ENCODE measurements around the gene FBXW4. TPM values are rescaled to one million over a fixed set of nuclear protein-coding genes. Genes with fewer than 3 reads are reported as not detected.

Gene FBXW4
- total RNA-seq, 2 experiments from 2014 or later, result 43.1 to 60.9 TPM

DNA sequence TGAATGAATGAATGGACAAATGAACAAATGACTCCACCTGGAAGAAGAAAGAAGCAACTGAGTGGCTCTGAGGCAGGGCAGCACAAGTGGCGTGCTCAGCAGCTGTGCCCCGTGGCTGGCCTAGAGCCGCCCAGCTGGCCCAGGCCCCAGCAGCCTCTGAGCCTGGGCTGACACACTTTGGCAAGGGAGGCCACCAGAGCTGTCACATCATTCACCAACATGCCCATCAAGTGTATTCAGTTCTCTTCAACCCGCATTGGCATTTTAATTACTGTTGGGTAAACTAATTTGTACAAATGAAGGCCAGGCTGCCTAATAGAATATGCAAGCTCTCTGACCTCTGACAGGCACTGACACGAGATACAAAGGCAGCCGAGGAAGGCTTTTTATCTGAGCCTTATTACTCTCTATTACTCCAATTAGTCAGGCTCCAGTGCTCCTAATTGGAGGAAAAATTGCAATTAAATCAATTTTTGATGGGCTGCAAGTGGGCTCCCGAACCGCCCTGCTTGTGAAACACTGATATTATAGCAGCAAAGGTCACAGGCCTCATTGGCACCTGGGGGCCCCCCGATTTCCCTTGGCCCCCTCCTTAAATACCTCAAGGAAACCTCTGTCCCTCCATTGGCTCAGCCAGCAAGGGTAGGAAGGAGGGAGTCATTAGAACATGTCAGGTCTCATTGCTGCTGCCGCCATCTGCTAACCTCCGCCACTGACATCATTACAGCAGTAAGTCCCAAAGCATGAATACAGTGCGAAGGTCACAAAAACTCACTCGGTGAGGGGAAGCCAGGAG is 64.9 kb downstream of the FBXW4 start:
- CTCF ChIA-PET (ENCODE audit: unreplicated experiment), result no interaction called here

DNA sequence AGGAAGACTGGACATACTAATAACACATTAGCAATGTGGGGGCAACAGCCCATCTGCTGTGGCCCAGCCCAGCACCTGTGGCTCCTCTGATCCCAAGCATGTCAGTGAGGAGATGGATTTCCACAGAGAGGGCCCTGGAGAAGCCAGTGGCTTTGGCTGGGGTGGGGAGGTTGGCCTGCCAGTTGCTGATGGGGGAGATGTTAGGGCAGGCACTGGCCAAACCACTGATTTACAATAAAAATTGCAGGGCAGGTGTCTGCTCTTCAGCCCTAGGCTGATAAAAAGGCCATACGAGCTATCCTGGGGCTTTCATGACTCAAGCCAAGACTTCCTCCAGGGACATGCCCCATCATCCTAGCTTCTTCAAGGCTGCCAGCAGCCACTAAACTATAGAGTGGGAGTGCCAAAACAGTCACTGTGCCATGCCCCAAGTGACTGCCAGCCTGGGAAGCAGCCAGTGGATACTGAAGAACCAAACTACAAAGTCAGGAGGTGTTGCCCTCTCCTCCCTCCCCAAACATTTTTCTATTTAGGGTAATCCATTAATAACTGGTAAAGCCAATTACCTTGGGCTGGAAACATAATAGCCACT is 69.1 kb downstream of the FBXW4 start:
- Histone ChIP-seq H3K9me2 (ENCODE audit: insufficient read depth, low read length) (no peaks in the 10 kb centered on the region), H2AFZ (ENCODE audit: low read length) (no peak overlapping the region), H3K4me1 (ENCODE audit: insufficient read depth, low read length, poor library complexity, severe bottlenecking) (peaks cover 15% of the 10 kb centered on the region), H3K36me3 (ENCODE audit: insufficient read depth, low read length) (peaks cover 34% of the 10 kb centered on the region), H3K9me3 (ENCODE audit: low read length) (no peaks in the 10 kb centered on the region), H3K79me2 (ENCODE audit: insufficient read depth, low read depth, low read length) (no peaks in the 10 kb centered on the region), H3K27ac (ENCODE audit: low read depth, low read length, poor library complexity, severe bottlenecking) (no peak overlapping the region), H3K4me3 (ENCODE audit: low read depth, low read length, poor library complexity, severe bottlenecking) (no peak overlapping the region), H3K4me2 (ENCODE audit: low read length) (no peak overlapping the region), H4K20me1 (ENCODE audit: insufficient read depth, low read length) (no peaks in the 10 kb centered on the region)
- no peak for TF ChIP-seq EZH2phosphoT487 (IDR thresholded peaks at IDR 0.05; ENCODE audit: borderline replicate concordance, low read depth, low read length)
- TF ChIP-seq, protein P1, sequence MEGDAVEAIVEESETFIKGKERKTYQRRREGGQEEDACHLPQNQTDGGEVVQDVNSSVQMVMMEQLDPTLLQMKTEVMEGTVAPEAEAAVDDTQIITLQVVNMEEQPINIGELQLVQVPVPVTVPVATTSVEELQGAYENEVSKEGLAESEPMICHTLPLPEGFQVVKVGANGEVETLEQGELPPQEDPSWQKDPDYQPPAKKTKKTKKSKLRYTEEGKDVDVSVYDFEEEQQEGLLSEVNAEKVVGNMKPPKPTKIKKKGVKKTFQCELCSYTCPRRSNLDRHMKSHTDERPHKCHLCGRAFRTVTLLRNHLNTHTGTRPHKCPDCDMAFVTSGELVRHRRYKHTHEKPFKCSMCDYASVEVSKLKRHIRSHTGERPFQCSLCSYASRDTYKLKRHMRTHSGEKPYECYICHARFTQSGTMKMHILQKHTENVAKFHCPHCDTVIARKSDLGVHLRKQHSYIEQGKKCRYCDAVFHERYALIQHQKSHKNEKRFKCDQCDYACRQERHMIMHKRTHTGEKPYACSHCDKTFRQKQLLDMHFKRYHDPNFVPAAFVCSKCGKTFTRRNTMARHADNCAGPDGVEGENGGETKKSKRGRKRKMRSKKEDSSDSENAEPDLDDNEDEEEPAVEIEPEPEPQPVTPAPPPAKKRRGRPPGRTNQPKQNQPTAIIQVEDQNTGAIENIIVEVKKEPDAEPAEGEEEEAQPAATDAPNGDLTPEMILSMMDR (conservative IDR thresholded peaks at IDR 0.05; ENCODE audit: low read length), result no peak
- ChIA-PET CTCF (ENCODE audit: unreplicated experiment) (interaction anchor here (0.5 kb wide), 1 partner anchor 201 kb away, joined by 3 read pairs; no protein-coding TSS in a partner anchor), POLR2A (interaction anchor here (0.6 kb wide), 1 partner anchor 309 kb away, joined by 3 read pairs; no protein-coding TSS in a partner anchor)
- intact Hi-C loops (cut with micrococcal nuclease; ENCODE audit: unreplicated experiment), result no loop called here
- no TSS peak for BruUV-seq (replicated peaks)
- DNase-seq (ENCODE audit: low spot score), result no peak

More for the DNA sequence above, 64.9 kb downstream of the FBXW4 start:
- H3K27ac ChIP-seq (ENCODE audit: low read depth, low read length, poor library complexity, severe bottlenecking), result no peak overlapping the region
- peaks cover 7% of the 10 kb centered on the region; the same call in 1 of the 2 replicates for H3K36me3 ChIP-seq (ENCODE audit: insufficient read depth, low read length)
- no peak for TF ChIP-seq EZH2phosphoT487 (IDR thresholded peaks at IDR 0.05; ENCODE audit: borderline replicate concordance, low read depth, low read length)
- TF ChIP-seq, protein P1 (conservative IDR thresholded peaks at IDR 0.05; ENCODE audit: low read length), result no peak
- no peak for DNase-seq (ENCODE audit: low spot score)
- POLR2A ChIA-PET, result no interaction called here
- H2AFZ ChIP-seq (ENCODE audit: low read length), result no peak overlapping the region
- H4K20me1 ChIP-seq (ENCODE audit: insufficient read depth, low read length), result no peaks in the 10 kb centered on the region
- intact Hi-C loops (cut with micrococcal nuclease; ENCODE audit: unreplicated experiment), result no loop called here
- no peaks in the 10 kb centered on the region for H3K79me2 ChIP-seq (ENCODE audit: insufficient read depth, low read depth, low read length)
- H3K9me3 ChIP-seq (ENCODE audit: low read length), result no peaks in the 10 kb centered on the region
- no peak overlapping the region for H3K4me2 ChIP-seq (ENCODE audit: low read length)
- BruUV-seq (replicated peaks), result no TSS peak
- no peak overlapping the region for H3K4me3 ChIP-seq (ENCODE audit: low read depth, low read length, poor library complexity, severe bottlenecking)
- no peaks in the 10 kb centered on the region for H3K9me2 ChIP-seq (ENCODE audit: insufficient read depth, low read length)
- H3K4me1 ChIP-seq (ENCODE audit: insufficient read depth, low read length, poor library complexity, severe bottlenecking), result peaks cover 1% of the 10 kb centered on the region
